Gastrocnemius medialis (tissue), 4 donors: ENCODE measurements around the gene PAXX.

ENCODE experiments used
- CTCF ChIP-seq, 5 experiments: fragments of 450-650 bp in 3 of 5; fragments of 200-600 bp in 2 of 5; sonication (generic) in 2 of 5; IDR thresholded peaks in 4 of 5; conservative IDR thresholded peaks in 1 of 5; 1 replicate in 4 of 5; 2 replicates in 1 of 5; pipeline ENCODE4 v1.5.1; 2016 to 2019; ENCODE audit warnings: antibody characterized with exemption in 5 of 5, mild to moderate bottlenecking in 3 of 5, moderate library complexity in 3 of 5
- POLR2A ChIP-seq, 2 donors: fragments of 450-650 bp; IDR thresholded peaks; one replicate each; pipeline ENCODE4 v1.6.1; 2017; ENCODE audit warnings: antibody characterized with exemption in 2 of 2, mild to moderate bottlenecking in 2 of 2, moderate library complexity in 2 of 2

- TF ChIP-seq CTCF (IDR thresholded peaks at IDR 0.05 in 4 of 5, conservative IDR thresholded peaks at IDR 0.05 in 1 of 5) (no peak), POLR2A (IDR thresholded peaks at IDR 0.05) (no peak)
Measured at GRCh38 chr9:136995772-136996311, 3.6 kb downstream of the PAXX start.
